Parathyroid adenoma (tissue), 2 donors: ENCODE measurements around the gene IGF1R.

ENCODE experiments used
- H2AFZ ChIP-seq: fragments of 300-600 bp; sonication (generic); one replicate; pipeline ENCODE4 v1.7.0; 2017; ENCODE audit warnings: antibody characterized with exemption, mild to moderate bottlenecking
- H3K27ac ChIP-seq: fragments of 300-600 bp; sonication (generic); one replicate; pipeline ENCODE4 v1.7.0; 2017
- H3K27me3 ChIP-seq: fragments of 300-600 bp; sonication (generic); one replicate; pipeline ENCODE4 v1.7.0; 2017; ENCODE audit warnings: low read length; ENCODE audit not compliant: control insufficient read depth, insufficient read depth
- H3K36me3 ChIP-seq: fragments of 300-600 bp; sonication (generic); one replicate; pipeline ENCODE4 v1.7.0; 2017; ENCODE audit warnings: low read length; ENCODE audit not compliant: control insufficient read depth, insufficient read depth
- H3K4me1 ChIP-seq: fragments of 300-600 bp; sonication (generic); one replicate; pipeline ENCODE4 v1.7.0; 2017; ENCODE audit warnings: control low read depth
- H3K4me2 ChIP-seq: fragments of 300-600 bp; sonication (generic); one replicate; pipeline ENCODE4 v1.7.0; 2017; ENCODE audit warnings: low read length
- H3K4me3 ChIP-seq: fragments of 300-600 bp; sonication (generic); one replicate; pipeline ENCODE4 v1.7.0; 2017; ENCODE audit warnings: low read depth, low read length
- H3K79me2 ChIP-seq: fragments of 300-600 bp; sonication (generic); one replicate; pipeline ENCODE4 v1.7.0; 2017; ENCODE audit warnings: control low read depth
- H3K9ac ChIP-seq: fragments of 300-600 bp; sonication (generic); one replicate; pipeline ENCODE4 v1.7.0; 2017; ENCODE audit warnings: mild to moderate bottlenecking
- H3K9me3 ChIP-seq: fragments of 300-600 bp; sonication (generic); one replicate; pipeline ENCODE4 v1.7.0; 2017; ENCODE audit warnings: low read length; ENCODE audit not compliant: control insufficient read depth
- TF ChIP-seq, protein P1 (sequence below): fragments of 300-600 bp; sonication (generic); IDR thresholded peaks from one replicate; pipeline ENCODE4 v1.7.0; 2017; ENCODE audit warnings: antibody characterized with exemption, mild to moderate bottlenecking
- donor health status: primary hyperparathyroidism.

The IGF1R gene

DNA sequence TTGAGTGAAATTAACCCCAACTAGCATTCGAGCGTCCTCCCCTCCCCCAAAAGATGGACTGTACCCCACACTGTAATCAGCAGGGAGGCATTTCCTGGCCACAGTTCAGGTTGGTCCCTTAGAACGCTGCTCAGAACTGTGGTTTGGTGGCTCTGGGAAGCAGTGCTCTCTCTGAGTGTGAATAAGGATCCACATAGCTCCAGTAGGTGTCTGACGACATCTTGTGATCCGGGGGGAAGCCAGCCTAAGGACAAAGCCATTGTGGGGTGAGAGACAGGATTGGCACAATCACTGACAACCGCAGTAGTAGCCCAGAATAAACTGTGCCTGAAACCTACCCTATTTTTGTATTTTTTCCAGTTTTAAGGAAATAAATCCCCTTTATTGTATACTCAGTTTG, 125.3 kb downstream of the IGF1R start:
- Histone ChIP-seq H3K79me2 (peaks cover 2% of the 10 kb centered on the region), H3K36me3 (no peaks in the 10 kb centered on the region), H3K9ac (no peak overlapping the region), H2AFZ (no peak overlapping the region), H3K4me3 (no peak overlapping the region), H3K27me3 (no peaks in the 10 kb centered on the region), H3K9me3 (no peaks in the 10 kb centered on the region), H3K4me1 (no peaks in the 10 kb centered on the region), H3K4me2 (no peak overlapping the region), H3K27ac (no peak overlapping the region)
- TF ChIP-seq, protein P1, sequence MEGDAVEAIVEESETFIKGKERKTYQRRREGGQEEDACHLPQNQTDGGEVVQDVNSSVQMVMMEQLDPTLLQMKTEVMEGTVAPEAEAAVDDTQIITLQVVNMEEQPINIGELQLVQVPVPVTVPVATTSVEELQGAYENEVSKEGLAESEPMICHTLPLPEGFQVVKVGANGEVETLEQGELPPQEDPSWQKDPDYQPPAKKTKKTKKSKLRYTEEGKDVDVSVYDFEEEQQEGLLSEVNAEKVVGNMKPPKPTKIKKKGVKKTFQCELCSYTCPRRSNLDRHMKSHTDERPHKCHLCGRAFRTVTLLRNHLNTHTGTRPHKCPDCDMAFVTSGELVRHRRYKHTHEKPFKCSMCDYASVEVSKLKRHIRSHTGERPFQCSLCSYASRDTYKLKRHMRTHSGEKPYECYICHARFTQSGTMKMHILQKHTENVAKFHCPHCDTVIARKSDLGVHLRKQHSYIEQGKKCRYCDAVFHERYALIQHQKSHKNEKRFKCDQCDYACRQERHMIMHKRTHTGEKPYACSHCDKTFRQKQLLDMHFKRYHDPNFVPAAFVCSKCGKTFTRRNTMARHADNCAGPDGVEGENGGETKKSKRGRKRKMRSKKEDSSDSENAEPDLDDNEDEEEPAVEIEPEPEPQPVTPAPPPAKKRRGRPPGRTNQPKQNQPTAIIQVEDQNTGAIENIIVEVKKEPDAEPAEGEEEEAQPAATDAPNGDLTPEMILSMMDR: no peak

DNA sequence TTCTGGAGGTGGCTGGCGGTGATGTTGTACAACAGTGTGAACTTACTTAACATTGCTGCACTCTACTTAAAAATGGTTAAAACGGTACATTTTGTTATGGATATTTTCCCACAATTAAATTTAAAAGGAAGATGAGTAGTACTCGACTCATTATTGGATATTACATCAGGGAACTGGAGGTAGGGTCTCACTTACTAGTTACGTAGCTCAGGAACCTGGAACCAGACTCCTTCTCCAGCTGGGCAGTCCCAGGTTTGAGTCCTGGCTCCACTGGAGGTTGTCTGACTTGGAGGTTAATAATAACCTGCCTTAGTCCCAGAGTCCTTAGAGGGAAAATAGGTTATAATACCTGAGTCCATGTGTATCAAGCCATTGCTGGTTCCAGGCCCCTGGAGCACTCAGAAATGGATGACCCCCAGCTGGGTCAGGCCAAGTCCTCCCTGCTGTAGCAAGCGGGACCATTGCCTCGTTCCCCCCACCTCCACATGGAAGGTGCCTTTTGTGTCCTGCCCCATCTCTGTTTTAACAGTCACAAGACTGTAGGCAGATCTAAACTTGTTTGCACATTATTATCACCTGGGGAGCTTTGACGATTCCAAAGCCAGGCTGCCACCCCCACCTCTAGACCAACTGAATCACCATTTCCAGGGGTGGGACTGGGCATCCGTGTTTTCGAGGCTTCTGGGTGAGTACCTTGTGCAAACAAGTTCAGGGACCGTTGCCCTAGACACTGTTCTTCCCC, 126.6 kb downstream of the IGF1R start:
- no peak overlapping the region for H3K4me2 ChIP-seq
- H3K9me3 ChIP-seq: no peaks in the 10 kb centered on the region
- H3K36me3 ChIP-seq: no peaks in the 10 kb centered on the region
- no peaks in the 10 kb centered on the region for H3K27me3 ChIP-seq
- TF ChIP-seq, protein P1: no peak
- peaks cover 2% of the 10 kb centered on the region for H3K79me2 ChIP-seq
- H3K9ac ChIP-seq: no peak overlapping the region
- no peak overlapping the region for H3K4me3 ChIP-seq
- H2AFZ ChIP-seq: no peak overlapping the region
- no peak overlapping the region for H3K27ac ChIP-seq
- no peaks in the 10 kb centered on the region for H3K4me1 ChIP-seq

DNA sequence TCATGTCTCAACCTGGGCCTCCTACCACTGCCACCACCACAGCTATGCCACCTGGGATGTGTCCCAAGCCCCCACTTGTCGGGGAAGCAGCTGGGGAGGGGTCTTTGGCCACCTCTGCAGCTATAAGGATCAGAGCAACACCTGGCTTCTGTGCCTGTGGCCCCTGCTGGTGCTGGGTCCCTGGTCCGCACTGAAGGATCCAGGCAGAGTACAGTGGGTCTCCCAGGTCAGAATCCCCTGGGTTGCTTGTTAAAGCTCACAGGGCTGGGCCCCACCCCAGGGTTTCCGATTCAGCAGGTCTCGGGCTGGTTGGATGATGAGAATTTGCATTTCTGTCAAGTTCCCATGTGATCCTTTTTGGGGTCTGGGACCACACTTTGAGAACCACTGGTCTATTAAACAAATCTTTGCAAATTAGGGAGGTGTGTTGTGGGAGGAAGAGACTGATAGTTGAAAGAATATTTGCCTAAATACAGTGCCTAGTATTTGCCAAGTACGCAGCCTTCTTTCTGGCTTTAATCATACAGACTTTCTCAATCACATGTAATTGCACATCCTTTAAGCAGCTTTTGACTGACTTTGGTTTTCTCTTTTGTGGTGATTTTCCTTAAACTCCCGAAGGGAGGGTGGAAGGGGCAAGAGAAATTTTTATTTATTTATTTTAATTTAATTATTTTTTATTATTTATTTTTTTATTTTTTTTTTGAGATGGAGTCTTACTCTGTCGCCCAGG, 127.3 kb downstream of the IGF1R start:
- H3K27me3 ChIP-seq: no peaks in the 10 kb centered on the region
- no peak overlapping the region for H3K4me3 ChIP-seq
- H3K27ac ChIP-seq: no peak overlapping the region
- H3K4me2 ChIP-seq: no peak overlapping the region
- H3K9me3 ChIP-seq: no peaks in the 10 kb centered on the region
- H3K9ac ChIP-seq: no peak overlapping the region
- no peak overlapping the region for H2AFZ ChIP-seq
- H3K36me3 ChIP-seq: no peaks in the 10 kb centered on the region
- TF ChIP-seq, protein P1: no peak
- no peaks in the 10 kb centered on the region for H3K4me1 ChIP-seq
- peaks cover 2% of the 10 kb centered on the region for H3K79me2 ChIP-seq

DNA sequence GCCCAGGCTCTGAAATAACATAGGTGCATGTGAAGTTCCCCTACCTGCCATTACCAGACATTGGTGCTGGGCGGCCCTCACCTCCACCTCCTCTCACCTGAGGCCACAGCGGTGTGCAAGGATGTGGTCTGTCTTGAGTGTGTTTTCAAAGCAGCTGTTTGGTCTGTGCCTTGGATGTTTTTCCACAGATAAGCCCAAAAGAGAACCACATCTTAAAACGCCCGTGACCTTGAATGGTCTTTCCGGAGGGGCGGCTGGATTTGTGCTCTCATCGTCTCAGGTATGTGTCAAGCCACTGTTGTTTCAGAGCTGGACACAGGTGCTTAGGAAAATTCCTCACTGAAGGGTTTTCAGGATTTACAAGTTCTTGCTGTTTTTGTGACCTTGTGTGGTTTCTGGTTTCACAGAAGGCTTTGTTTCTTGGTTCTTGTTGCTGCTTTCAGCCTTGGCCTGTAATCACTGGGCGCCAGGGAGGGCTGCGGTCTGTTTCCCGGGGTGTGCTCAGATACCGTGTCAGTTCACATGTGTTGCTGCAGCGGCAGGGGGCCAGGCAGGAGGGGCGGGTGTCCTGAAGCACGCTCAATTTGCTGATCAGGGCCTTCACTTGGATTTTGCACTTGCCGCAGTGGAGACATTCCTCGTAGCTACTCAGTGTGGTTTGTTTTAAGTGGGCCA, 128.4 kb downstream of the IGF1R start:
- TF ChIP-seq, protein P1: no peak
- Histone ChIP-seq H2AFZ (peak overlapping the region; percentile 54), H3K4me2 (no peak overlapping the region), H3K9ac (no peak overlapping the region), H3K36me3 (no peaks in the 10 kb centered on the region), H3K4me1 (no peaks in the 10 kb centered on the region), H3K27me3 (no peaks in the 10 kb centered on the region), H3K79me2 (peaks cover 2% of the 10 kb centered on the region), H3K27ac (peak overlapping the region; percentile 69), H3K4me3 (no peak overlapping the region), H3K9me3 (no peaks in the 10 kb centered on the region)
